ENCODE measurements around the gene BAK1.
"Not testable (repeated sequence)": the region's sequence is repeated elsewhere in the genome, so short reads cannot be mapped to it uniquely, and the experiment has no call there.

Gene BAK1

DNA sequence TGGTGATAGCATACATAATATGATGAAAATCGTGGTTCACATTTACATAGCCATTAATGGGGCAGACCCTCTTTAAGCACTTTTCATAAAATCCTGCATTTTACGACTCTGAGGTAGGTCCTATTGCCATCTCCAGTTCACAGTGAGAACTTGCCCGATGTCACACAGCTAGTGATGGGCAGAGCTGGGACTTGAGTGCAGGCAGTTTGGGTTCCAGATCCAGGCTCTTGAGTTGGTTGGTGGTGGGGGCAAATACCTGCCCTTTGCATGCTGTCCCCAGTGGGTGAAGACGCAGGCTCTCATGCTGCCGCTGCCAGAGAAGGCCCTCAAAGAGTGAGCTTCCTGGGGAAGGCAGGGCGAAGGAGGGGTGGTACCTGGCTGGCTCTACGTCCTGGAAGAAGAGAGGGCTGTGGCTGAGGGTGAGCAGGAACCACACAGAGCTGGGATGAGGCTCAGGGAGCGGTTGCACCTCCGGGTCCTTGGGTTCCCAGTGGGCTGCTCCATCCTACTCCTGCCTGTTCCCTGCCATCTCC is 6.1 kb upstream of the BAK1 start:
- DNase-seq (ENCODE audit: low spot score) = no peak

DNA sequence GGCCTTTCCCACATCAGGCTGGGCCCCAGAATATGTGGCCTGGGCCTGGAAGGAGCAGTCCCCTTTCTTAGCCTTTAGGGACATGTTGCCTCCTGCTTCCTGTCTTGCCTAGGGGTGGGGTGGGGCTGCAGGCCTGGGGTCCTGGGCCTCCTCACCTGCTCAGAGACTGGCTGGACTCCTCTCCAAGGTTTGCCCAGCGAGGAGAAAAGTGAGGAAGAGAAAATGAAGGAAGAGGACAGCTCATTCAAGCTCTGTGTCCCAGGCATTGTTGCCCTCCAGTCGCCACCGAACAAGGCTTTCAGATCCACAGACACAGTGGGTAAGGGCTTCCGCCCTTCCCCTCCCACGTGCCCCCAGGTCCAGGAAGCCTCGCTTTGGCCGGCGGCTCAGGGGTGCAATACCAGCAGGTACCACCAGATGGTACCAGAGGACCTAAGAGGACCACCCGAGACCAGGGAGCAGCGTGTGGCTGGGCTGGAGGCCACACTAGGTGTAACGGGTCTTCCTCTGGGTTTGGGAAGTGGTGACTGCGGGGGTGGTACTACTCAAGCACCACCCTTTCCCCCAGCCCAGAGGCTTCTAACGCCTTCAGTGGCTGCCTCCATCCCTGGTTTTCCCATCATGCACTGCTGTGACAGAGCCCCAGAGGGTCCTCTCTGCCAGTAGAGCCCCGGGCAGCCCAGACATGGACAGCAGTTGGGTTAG is 5.5 kb upstream of the BAK1 start:
- peak; percentile 83 for DNase-seq (ENCODE audit: low spot score)

DNA sequence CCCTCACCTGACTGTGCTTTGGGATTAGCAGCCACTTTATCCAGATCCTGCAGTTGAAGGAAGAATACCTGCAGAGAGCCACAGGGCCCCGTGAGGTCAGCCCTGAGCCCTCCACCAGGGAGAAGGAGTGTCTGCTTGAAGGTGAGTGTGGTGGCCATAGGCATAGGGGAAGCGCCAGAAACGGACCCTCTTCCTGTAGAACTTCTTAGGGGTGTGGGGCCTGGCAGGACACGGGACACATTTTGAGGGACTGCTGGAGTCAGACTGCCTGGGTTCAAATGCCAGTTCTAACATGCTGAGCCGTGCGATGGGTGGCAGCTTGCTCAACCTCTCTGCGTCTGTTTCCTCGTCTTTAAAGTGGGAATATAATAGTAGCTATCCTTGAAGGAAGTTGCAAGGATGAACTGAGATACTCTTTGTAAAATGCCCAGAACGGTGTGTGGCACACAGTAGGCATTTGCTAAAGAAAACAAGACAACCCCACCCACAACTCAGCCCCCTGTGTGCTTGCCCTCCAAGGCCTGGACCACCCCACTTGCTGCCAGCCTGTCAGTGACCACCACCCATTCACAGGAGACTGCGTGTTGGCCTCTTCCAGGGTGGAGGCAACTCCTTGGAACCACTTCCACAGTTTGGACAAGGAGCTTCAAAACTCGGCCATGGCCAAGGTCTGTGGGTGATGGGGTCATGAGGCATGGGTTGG is 4.8 kb upstream of the BAK1 start:
- no peak for DNase-seq (ENCODE audit: low spot score)

DNA sequence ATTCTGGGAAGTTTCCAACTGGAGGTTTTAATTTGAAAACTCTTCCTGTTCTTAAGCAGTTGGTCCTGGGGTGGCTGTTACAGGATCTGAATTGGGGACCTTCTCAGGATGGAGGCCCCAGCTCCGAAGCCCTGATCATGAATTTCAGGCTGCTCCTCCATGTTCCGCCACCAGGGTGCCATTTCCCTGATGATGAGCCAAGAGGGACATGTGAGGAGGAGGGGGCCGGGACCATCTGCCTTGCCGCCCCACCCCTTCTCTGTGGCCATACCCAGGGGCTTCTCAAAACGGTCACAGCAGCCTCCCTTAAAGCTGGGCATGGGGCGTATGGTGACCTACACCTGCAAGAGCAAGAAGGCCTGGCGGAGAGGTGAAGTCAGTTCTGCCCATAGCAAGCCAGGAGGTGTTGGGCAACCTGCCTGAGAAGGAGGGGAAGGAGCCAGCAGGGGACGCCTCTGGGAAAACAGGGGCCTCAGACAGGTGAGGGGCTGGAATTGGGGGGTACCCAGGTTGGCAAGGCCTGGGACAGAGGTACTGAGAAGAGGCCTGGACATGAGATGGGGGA is 3.6 kb upstream of the BAK1 start:
- no peak for DNase-seq (ENCODE audit: low spot score)

DNA sequence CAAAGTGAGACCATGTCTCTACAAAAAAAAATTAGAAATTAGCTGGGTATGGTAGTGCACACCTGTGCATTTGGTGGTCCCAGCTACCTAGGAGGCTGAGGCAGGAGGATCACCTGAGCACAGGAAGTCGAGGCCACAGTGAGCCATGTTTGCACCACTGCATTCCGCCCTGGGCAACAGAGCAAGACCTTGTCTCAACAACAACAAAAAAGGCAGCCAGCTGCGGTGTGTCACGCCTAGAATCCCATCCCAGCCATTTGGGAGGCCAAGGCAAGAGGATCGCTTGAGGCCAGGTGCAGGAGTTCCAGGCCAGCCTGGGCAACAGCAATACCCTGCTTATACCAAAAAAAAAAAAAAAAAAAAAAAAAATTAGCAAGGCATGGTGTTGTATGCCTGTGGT is 1.1 kb upstream of the BAK1 start:
- DNase-seq (ENCODE audit: low spot score) = no peak

DNA sequence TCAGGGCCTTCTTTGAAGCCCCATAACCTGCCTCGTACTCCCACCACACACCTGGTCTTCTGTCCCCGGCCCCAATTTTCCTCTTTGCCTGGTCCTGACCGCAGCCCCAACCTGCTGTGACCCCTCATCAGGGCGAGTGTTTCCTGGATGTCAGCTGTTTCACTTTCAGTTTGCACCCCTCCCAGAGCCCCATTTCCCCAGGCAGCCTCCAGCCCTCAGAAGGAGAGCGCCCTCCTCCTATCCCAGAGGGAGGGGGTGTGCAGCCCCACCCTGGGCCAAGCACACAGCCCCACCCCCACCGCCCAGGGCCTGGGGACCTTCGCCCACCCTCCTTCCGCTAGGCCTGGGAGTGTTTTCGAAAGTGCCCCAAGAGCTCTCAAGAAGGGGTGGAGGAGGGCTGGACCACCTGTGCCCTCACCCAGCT is 1.5 kb downstream of the BAK1 start:
- no peak for DNase-seq (ENCODE audit: low spot score)

DNA sequence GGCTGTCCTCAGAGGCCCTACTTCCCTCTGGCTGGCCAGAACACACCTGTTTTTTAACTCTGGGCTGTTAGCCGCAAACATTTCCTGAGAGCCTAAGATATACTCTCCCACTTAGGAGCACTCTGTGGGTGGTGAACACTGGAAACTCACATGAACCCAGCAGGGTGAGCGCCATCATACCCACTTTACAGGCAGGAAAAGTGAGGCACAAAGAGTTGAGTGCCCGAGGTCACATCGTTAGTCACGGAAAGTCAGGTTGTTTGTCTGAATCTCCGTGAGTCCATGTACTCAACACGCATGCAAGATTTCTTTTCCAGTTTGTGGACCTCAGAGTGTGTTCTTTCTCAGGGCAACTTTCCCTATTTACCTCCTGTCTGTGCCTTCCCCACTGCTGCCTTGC is 1.9 kb downstream of the BAK1 start:
- DNase-seq (ENCODE audit: low spot score) = no peak

DNA sequence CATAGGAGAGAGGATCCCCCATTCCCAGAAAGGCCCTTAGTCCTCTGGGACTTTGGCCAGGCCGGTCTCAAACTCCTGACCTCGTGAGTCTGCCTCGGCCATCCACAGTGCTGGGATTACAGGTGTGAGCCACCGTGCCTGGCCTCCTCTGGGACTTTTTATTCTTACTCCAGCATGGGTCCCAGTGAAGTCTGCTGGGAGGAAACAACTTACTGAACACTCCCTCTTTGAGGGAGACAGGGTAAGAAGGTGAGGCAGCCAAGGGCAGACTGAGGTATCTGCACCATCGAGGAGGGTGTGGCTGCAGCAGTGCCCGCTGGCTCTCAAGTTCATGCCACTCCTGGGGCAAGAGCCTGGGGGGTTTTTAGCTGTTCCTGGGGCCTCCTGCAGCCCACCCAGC is 2.4 kb downstream of the BAK1 start:
- no peak for DNase-seq (ENCODE audit: low spot score)

DNA sequence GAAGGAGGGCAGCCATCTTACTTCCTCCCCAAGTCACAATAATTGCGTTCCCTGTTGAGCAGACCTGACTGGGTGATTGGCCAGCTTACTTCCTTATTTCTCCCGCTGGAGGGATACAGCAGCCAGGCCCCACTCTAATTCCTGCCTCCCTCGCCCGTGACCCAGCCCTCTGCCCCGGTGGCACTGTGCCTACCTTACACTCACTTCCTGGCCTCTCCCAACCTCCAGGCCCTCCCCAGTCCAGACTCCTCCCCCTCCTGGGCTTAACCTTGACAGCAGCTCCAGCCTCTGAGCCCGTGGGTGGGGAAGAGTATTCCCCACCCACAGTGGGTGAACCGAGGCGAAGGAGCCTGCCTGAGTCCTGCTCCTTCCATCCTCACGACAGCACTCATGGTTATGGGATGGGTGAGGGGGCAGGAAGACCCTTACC is 3.0 kb downstream of the BAK1 start:
- DNase-seq (ENCODE audit: low spot score) = no peak

DNA sequence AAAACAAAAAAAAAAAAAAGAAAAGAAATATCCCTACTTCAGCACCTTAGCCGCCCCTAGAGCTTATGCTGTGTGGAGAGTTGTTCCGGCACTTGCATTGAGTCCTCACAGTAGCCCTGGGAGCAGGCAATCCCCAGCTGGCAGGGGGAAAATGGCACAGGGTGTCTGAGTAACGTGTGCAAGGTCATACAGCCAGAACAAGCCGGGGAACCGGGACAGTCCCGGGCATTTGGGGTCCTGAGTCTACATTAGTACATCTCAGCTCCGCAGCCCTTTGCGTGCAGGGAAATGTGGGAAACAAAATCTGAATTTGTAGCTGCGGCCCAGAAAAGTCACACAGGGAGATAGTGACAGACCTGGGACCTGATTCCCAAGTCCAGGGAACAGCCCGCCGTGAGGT is 3.4 kb downstream of the BAK1 start:
- no peak for DNase-seq (ENCODE audit: low spot score)

DNA sequence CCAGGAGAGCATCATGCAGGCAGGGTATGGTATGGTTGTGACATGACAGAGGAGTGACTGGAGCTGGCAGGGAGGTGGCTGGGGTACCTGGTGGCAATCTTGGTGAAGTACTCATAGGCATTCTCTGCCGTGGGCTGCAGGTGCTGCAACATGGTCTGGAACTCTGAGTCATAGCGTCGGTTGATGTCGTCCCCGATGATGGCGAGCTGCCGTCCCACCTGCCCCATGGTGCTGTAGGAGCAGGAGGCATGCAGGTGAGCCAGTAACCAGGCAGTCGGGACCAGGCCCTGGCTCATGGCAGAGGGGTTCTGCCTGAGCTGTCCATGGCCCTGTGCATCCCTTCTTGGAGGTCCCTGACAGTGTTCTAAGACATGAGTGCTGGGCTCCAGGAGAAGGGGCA is 4.9 kb downstream of the BAK1 start:
- no peak for DNase-seq (ENCODE audit: low spot score)

DNA sequence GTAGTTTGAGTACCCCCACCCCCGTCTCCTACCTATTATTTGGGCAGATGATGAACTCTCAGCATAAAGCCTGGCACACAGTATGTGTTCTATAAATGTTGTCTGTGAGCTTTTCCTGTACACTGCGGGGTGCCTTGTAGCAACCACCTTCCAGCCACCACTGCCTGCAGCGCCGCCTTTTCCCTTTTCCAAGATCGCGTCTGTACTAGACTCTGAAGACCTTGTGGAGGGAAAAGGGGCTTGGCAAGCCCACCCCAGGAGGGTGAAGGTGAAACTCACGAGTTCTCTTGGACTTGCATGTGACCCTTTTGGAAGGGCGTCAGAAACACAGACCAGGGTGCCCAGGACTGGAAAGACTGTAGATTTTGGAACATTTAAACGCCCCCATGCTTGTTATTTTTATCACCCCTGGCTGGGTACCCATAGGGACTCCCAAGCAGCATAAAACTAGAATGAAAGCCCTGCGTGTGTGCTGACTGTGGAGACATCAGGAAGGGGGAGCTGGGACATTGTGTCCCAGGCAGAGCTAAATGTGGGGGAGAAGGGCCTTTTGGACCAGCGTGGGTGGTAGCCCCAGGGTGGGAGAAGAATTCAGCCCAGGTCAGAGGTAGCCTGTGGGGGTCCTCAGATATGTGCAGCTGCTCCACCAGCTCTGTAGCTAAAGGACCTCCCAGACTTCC is 8.3 kb downstream of the BAK1 start:
- DNase-seq (ENCODE audit: low spot score) = peak; percentile 39

DNA sequence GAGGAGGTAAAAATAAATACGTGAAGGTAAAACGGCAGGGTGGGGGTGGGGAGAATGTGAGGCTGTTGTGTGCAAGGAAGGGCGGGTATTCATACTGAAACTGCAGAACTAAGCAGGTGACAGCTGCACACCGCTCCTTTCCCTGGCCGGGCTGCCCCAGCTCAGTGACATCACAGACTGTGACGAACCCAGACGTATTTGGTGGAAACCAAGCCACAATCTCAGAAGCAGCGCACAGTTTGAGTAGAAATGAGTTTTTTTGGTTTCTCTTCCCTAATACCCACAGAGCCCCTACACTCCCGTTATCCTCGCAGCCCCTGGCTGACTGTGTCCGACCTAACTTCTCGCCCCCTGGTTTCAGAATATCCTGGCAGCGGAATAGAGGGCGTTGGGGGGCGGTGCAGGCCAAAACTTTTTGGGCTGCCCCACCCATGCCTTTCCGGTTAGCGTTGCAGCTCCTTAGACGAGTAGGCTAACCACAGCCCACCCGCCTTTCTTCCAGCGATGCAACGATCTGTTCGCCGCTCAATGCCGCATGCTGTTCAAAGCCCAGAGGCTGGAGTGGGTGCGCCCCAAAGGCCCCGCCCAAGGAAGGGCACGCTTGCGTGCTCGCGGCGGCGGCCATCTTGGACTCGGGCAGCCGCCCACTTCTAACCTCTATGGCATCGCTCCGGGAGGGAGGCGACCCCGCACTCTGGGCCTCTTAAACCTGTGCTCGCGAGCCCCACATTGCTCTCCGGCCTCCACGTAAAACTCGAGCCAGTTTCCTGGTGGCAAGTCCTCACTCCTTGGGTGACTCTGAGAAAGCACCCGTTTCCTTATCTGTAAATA is 9.1 kb downstream of the BAK1 start:
- peak; percentile 88 for DNase-seq (ENCODE audit: low spot score)

DNA sequence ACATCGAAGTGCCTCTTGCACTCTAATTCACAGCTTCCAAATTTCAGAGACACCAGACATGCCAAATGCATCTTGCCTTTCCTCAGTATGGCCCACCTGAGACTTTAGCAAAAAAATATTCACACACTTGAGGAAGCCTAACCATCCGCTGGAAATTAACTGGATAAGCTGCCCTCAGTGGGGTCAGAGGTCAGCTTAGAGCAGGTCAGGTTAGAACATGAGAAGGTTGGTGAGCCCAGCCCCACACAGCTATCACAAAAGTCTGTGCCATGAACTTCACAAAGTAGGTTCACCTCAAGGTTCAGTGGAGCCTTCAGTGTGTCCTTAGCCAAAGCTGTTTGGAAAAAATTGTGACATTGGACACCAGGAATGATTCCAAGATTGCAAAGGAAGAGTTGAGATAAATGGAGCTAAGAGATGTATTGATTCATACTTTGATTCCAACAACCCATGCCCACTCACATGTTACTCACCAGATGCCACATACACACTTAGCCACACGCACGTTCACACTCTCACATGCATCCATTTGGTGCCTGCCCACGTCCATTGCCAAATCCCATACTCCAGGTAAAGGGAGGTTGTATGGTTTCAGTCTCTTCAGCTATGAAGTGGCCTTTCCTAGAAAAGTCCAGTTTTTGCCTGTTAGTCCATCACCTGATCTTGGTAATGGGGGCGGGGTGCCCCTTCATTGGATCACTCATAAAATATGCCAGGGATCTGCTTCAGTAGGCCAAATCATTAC is 11.1 kb downstream of the BAK1 start:
- no peak for DNase-seq (ENCODE audit: low spot score)

DNA sequence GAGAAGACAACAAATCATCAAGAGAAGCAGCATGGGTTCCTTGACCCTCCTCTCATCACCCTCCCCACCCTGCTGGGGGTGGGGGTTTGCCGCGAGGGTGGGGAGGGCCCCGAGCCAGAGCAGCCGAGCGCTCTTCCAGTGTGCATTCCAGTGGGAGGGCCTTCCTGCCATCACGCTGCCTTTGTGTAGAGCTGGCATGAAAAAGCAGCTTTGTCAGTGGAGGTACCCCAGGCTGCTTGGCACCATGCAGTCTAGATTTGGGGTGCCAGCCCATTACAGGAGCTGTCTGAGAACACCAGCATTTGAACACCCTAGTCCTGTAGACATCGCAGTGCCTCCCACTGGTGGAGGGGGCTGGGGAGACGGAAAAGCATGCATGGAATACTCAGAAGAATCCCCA is 12.2 kb downstream of the BAK1 start:
- no peak for DNase-seq (ENCODE audit: low spot score)

DNA sequence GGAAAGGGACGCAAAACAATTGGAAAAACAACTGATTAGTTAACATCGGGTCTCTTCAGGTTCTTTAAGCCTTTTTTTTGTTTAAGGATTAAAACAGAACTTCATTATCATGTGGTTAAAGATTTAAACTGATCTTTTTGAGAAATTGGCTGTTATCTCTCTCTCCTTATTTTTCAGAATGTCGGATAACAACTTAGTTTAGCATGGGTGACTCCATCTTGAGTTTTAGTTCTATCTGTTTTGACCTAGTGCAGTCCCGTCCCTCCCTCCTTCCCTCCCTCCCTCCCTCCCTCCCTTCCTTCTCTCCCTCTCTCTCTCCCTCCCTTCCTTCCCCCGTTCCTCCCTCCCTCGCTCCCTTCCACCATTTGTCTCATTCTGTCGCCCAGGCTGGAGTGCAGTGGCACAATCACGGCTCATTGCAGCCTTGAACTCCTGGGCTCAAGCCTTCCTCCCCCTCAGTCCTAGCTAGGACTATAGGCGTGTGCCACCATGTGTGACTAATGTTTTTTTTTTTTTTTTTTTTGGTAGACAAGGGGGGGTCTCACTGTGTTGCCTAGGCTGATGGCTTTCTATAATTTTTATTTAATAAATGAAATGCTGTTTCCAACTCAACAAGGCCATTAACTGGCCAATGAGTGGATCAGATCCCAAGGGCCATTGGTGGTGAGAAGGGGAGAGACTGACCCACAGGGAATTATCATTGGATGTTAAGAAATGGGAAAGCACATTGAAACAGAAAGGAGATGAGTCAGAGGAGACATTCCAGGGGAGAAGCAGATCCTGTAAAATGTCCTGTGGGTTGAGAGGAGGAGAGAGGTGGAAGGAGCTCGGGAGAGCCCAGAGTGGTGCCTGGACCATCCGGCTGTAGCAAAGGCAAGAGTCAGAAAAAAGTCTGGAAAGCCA is 13.6 kb downstream of the BAK1 start:
- no peak for DNase-seq (ENCODE audit: low spot score)

DNA sequence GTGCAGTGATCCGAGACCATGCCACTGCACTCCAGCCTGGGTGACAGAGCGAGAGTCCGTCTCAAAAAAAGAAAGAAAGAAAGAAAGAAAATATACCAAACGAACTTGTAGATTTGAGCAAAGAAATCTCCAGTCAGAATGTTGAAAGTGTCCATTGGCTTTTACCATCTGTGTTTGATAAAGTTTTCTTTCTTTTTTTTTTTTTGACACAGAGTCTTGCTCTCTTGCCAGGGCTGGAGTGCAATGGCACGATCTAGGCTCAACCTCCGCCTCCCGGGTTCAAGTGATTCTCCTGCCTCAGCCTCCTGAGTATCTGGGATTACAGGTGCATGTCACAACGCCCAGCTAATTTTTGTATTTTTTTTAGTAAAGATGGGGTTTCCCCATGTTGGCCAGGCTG is 21.3 kb downstream of the BAK1 start:
- no peak for DNase-seq (ENCODE audit: low spot score)

DNA sequence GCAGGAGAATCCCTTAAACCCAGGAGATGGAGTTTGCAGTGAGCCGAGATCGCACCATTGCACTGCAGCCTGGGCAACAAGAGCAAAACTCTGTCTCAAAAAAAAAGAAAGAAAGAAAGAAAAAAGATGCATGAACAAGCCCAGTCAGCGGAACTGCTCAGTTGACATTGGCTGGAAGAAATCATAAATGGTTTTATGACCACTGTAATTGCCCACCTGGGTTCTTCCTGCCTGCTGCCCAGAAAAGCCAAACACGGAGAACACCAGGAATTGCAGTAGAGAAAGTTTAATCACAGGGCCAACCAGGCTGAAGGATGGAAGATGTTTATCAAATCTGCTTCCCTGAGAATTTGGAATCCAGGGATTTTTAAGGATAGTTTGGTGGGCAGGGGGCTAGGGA is 22.7 kb downstream of the BAK1 start:
- DNase-seq (ENCODE audit: low spot score) = no peak

DNA sequence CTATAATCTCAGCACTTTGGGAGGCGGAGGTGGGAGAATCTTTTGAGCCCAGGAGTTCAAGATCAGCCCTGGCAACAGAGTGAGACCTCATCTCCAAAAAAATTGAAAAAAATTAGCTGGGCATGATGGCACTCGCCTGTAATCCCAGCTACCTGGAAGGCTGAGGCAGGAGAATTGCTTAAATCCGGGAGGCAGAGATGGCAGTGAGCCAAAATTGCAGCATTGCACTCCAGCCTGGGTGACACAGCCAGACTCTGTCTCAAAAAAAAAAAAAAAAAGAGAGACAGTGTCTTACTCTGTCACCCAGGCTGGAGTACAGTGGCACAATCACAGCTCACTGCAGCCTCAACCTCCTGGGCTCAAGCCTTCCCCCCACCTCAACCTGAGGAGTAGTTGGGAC is 27.2 kb downstream of the BAK1 start:
- DNase-seq (ENCODE audit: low spot score) = not testable (repeated sequence)

DNA sequence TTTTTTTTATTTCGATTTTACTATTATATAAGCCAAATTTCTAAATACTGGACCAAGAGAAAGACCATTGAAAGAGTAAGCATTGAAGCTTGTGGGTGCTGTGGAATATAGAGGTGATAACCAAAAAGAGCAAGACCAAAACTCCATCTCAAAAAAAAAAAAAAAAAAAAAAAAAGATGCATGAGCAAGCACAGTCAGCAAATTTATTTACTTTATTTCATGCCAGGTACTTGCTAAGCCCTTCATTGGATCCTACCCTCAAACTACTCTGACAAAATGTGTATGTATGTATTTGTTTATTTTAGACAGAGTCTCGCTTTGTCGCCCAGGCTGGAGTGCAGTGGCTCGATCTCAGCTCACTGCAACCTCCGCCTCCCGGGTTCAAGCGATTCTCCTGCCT is 27.8 kb downstream of the BAK1 start:
- no peak for DNase-seq (ENCODE audit: low spot score)
